ENCODE data around the gene BBS9. TPM values are rescaled to one million over a fixed set of nuclear protein-coding genes. Genes with fewer than 3 reads are reported as not detected.

Gene BBS9
- polyA plus RNA-seq, 1 donor, result 8.8 TPM

DNA sequence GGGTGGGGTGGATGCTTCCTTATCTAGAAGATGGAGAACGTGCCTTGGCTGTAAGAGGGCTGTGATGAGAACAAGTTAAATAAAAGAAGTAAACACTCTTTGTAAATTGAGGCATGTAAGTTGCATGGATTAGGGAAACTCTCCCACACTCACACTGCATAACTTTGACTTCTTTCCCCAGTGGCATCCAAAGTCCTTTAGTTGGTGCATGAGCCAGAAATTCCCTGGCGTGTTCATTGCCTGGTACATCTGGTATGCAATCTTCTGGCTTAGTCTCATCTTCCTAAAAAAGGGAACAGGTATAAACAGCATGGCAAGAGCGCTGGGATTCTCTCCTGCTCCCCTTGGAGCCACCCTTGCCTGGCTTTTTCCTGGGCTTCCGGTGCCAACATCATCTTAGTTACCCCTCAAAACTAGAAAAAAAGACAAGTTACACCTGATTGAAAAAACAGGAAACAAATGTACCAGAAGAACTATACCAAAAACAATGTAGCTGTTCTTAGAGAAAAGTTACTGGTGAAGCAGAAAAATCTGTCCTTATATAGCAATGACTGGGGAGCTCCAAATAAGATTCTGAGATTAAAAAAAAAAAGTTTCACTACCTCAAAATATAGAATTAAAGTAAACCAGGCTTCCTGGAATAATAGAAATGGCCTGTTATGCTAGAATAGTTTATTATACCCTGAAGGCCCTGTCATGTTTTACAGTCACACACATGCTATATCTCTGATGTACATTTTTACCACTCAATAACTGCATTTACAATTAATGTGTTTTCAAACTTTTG lies 30.0 kb upstream of the BBS9 start:
- H3K9me3 ChIP-seq (ENCODE audit: control insufficient read depth, low read depth, low read length), result no peaks in the 10 kb centered on the region
- WGBS (ENCODE audit: insufficient coverage, low lambda C conversion rate), result no CpG with 5 or more reads among the region's 4 CpGs
- H3K27me3 ChIP-seq (ENCODE audit: control insufficient read depth, insufficient read depth, low read length), result no peaks in the 10 kb centered on the region
- peaks cover 72% of the 10 kb centered on the region for H3K36me3 ChIP-seq (ENCODE audit: control insufficient read depth, insufficient read depth, low read length)
- no peak overlapping the region for H3K27ac ChIP-seq (ENCODE audit: low read length)
- H3K4me1 ChIP-seq (ENCODE audit: control insufficient read depth, insufficient read depth, low read length), result no peaks in the 10 kb centered on the region
- no peak for DNase-seq
- H3K4me3 ChIP-seq (ENCODE audit: low read length), result no peak overlapping the region

GRCh38 chr7:33100770-33101169 lies 28.6 kb upstream of the BBS9 start:
- H3K36me3 ChIP-seq (ENCODE audit: control insufficient read depth, insufficient read depth, low read length), result peaks cover 65% of the 10 kb centered on the region
- no peaks in the 10 kb centered on the region for H3K9me3 ChIP-seq (ENCODE audit: control insufficient read depth, low read depth, low read length)
- no peaks in the 10 kb centered on the region for H3K4me1 ChIP-seq (ENCODE audit: control insufficient read depth, insufficient read depth, low read length)
- no peaks in the 10 kb centered on the region for H3K27me3 ChIP-seq (ENCODE audit: control insufficient read depth, insufficient read depth, low read length)
- H3K27ac ChIP-seq (ENCODE audit: low read length), result no peak overlapping the region
- no peak overlapping the region for H3K4me3 ChIP-seq (ENCODE audit: low read length)
- WGBS (ENCODE audit: insufficient coverage, low lambda C conversion rate), result no CpG with 5 or more reads among the region's 3 CpGs
- DNase-seq, result no peak

GRCh38 chr7:33101906-33102305 lies 27.5 kb upstream of the BBS9 start:
- H3K27ac ChIP-seq (ENCODE audit: low read length), result no peak overlapping the region
- H3K27me3 ChIP-seq (ENCODE audit: control insufficient read depth, insufficient read depth, low read length), result no peaks in the 10 kb centered on the region
- H3K4me3 ChIP-seq (ENCODE audit: low read length), result no peak overlapping the region
- H3K36me3 ChIP-seq (ENCODE audit: control insufficient read depth, insufficient read depth, low read length), result peaks cover 55% of the 10 kb centered on the region
- H3K4me1 ChIP-seq (ENCODE audit: control insufficient read depth, insufficient read depth, low read length), result no peaks in the 10 kb centered on the region
- WGBS (ENCODE audit: insufficient coverage, low lambda C conversion rate), result 81% methylated on average over 2 of the region's 3 CpGs
- no peak for DNase-seq
- H3K9me3 ChIP-seq (ENCODE audit: control insufficient read depth, low read depth, low read length), result no peaks in the 10 kb centered on the region

- Histone ChIP-seq H3K36me3 (ENCODE audit: control insufficient read depth, insufficient read depth, low read length) (peaks cover 12% of the 10 kb centered on the region), H3K4me3 (ENCODE audit: low read length) (no peak overlapping the region), H3K9me3 (ENCODE audit: control insufficient read depth, low read depth, low read length) (no peaks in the 10 kb centered on the region), H3K4me1 (ENCODE audit: control insufficient read depth, insufficient read depth, low read length) (peaks cover 5% of the 10 kb centered on the region), H3K27ac (ENCODE audit: low read length) (no peak overlapping the region), H3K27me3 (ENCODE audit: control insufficient read depth, insufficient read depth, low read length) (no peaks in the 10 kb centered on the region)
- peak; percentile 20 to 52 for DNase-seq
- WGBS (ENCODE audit: insufficient coverage, low lambda C conversion rate), result no CpG with 5 or more reads among the region's 7 CpGs
Measured at GRCh38 chr7:33107136-33108066, 22.0 kb upstream of the BBS9 start.

GRCh38 chr7:33108554-33109004 lies 20.8 kb upstream of the BBS9 start:
- DNase-seq, result no peak

DNA sequence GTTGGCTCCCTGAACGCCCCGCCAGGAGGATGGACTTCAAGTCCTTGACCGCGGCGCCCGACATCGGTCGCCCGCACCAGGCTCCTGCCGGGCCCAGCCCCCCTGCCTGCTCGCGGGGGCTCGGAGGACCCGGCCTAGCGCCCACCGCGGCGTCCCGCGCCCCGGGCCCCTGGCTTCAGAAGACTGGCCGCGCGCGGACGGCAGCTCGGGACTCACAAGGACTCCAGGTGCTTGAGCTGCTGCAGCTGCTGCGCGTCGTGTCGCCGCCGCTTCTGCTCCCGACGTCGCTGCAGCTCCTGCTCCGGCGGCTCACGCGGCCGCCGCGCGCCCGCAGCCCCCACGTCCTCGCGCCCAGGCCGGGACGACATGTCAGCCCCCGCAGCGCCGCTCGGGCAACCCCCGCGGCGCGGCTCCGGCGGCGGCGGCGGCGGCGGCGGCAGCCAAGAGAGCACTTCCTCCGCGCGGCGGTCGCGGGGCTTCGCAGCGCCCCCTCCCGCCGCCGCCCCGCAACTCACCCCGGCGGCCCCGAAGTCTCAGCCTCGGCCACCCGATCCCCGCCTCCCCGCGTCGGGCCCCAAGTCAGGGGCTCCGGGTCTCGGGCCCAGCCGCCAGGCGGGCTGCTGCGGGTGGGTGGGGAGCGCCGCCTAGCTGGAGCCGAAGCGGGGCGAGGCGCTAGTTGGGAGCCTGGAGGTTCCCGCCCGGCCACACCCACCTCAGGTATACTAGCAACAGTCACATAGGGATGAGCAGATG lies 20.2 kb upstream of the BBS9 start, which contains the start of gene RP9:
RP9 (minus strand) TSS at position 400 of the 753 bp plus-strand sequence; CDS start at position 368, 32 bp downstream.
- Histone ChIP-seq H3K36me3 (ENCODE audit: control insufficient read depth, insufficient read depth, low read length) (no peaks in the 10 kb centered on the region), H3K27me3 (ENCODE audit: control insufficient read depth, insufficient read depth, low read length) (no peaks in the 10 kb centered on the region), H3K9me3 (ENCODE audit: control insufficient read depth, low read depth, low read length) (no peaks in the 10 kb centered on the region), H3K4me3 (ENCODE audit: low read length) (peak within 1 kb of the TSS; percentile 67), H3K27ac (ENCODE audit: low read length) (peak within 1 kb of the TSS; percentile 62), H3K4me1 (ENCODE audit: control insufficient read depth, insufficient read depth, low read length) (peaks cover 5% of the 10 kb centered on the region)
- WGBS (ENCODE audit: insufficient coverage, low lambda C conversion rate), result no CpG with 5 or more reads among the region's 100 CpGs
- peak; percentile 68 to 86 for DNase-seq

More at GRCh38 chr7:33108554-33109004, 20.8 kb upstream of the BBS9 start:
- Histone ChIP-seq H3K27ac (ENCODE audit: low read length) (peak overlapping the region; percentile 62), H3K4me3 (ENCODE audit: low read length) (peak overlapping the region; percentile 67), H3K4me1 (ENCODE audit: control insufficient read depth, insufficient read depth, low read length) (peaks cover 5% of the 10 kb centered on the region), H3K27me3 (ENCODE audit: control insufficient read depth, insufficient read depth, low read length) (no peaks in the 10 kb centered on the region), H3K36me3 (ENCODE audit: control insufficient read depth, insufficient read depth, low read length) (peaks cover under 1% of the 10 kb centered on the region), H3K9me3 (ENCODE audit: control insufficient read depth, low read depth, low read length) (no peaks in the 10 kb centered on the region)
- no CpG with 5 or more reads among the region's 10 CpGs for WGBS (ENCODE audit: insufficient coverage, low lambda C conversion rate)

GRCh38 chr7:33109758-33110238 lies 19.6 kb upstream of the BBS9 start:
- no peaks in the 10 kb centered on the region for H3K36me3 ChIP-seq (ENCODE audit: control insufficient read depth, insufficient read depth, low read length)
- no peaks in the 10 kb centered on the region for H3K27me3 ChIP-seq (ENCODE audit: control insufficient read depth, insufficient read depth, low read length)
- DNase-seq, result no peak
- no peaks in the 10 kb centered on the region for H3K9me3 ChIP-seq (ENCODE audit: control insufficient read depth, low read depth, low read length)
- no CpG with 5 or more reads among the region's 11 CpGs for WGBS (ENCODE audit: insufficient coverage, low lambda C conversion rate)
- H3K27ac ChIP-seq (ENCODE audit: low read length), result no peak overlapping the region
- H3K4me1 ChIP-seq (ENCODE audit: control insufficient read depth, insufficient read depth, low read length), result peaks cover 5% of the 10 kb centered on the region
- peak overlapping the region; percentile 41 for H3K4me3 ChIP-seq (ENCODE audit: low read length)

GRCh38 chr7:33111614-33112013 lies 17.8 kb upstream of the BBS9 start:
- no peak for DNase-seq
- Histone ChIP-seq H3K9me3 (ENCODE audit: control insufficient read depth, low read depth, low read length) (no peaks in the 10 kb centered on the region), H3K4me3 (ENCODE audit: low read length) (no peak overlapping the region), H3K27me3 (ENCODE audit: control insufficient read depth, insufficient read depth, low read length) (no peaks in the 10 kb centered on the region), H3K36me3 (ENCODE audit: control insufficient read depth, insufficient read depth, low read length) (no peaks in the 10 kb centered on the region), H3K4me1 (ENCODE audit: control insufficient read depth, insufficient read depth, low read length) (peaks cover 5% of the 10 kb centered on the region), H3K27ac (ENCODE audit: low read length) (no peak overlapping the region)
- no CpG with 5 or more reads among the region's 3 CpGs for WGBS (ENCODE audit: insufficient coverage, low lambda C conversion rate)

DNA sequence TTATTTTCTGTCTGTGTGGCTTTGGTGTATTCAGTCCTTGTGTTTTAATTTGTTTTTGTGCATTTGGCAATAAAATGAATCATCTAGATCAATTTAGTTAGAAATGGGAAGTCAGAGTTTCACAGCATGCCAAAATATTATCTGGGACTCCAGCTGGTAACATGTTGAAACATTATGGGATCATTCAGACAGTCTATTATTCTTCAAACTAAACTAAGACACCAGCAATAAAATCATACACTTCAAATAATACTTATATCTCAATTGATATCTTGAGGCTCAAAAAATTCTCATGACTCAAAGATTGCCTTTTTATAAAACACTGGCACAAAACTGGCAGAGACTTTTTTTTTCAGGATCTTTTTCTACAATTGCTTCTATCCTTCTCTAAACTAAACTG lies 14.4 kb upstream of the BBS9 start:
- no peaks in the 10 kb centered on the region for H3K9me3 ChIP-seq (ENCODE audit: control insufficient read depth, low read depth, low read length)
- no peak overlapping the region for H3K4me3 ChIP-seq (ENCODE audit: low read length)
- H3K27ac ChIP-seq (ENCODE audit: low read length), result no peak overlapping the region
- no peaks in the 10 kb centered on the region for H3K36me3 ChIP-seq (ENCODE audit: control insufficient read depth, insufficient read depth, low read length)
- no peaks in the 10 kb centered on the region for H3K4me1 ChIP-seq (ENCODE audit: control insufficient read depth, insufficient read depth, low read length)
- H3K27me3 ChIP-seq (ENCODE audit: control insufficient read depth, insufficient read depth, low read length), result no peaks in the 10 kb centered on the region
- no peak for DNase-seq

GRCh38 chr7:33118383-33118782 lies 11.0 kb upstream of the BBS9 start:
- no peaks in the 10 kb centered on the region for H3K9me3 ChIP-seq (ENCODE audit: control insufficient read depth, low read depth, low read length)
- H3K36me3 ChIP-seq (ENCODE audit: control insufficient read depth, insufficient read depth, low read length), result no peaks in the 10 kb centered on the region
- H3K4me3 ChIP-seq (ENCODE audit: low read length), result no peak overlapping the region
- no peak overlapping the region for H3K27ac ChIP-seq (ENCODE audit: low read length)
- WGBS (ENCODE audit: insufficient coverage, low lambda C conversion rate), result 100% methylated on average over 1 of the region's 3 CpGs
- H3K27me3 ChIP-seq (ENCODE audit: control insufficient read depth, insufficient read depth, low read length), result no peaks in the 10 kb centered on the region
- H3K4me1 ChIP-seq (ENCODE audit: control insufficient read depth, insufficient read depth, low read length), result no peaks in the 10 kb centered on the region
- no peak for DNase-seq

All from large intestine (tissue), 3 donors.